PC-9 (cell line): ENCODE data around the gene TMEM59L. TPM values are rescaled to one million over a fixed set of nuclear protein-coding genes. Genes with fewer than 3 reads are reported as not detected.

Experiments used
- BruUV-seq: library from RNA; stranded (reverse); fragments of 400-500 nt; replicated peaks from 2 replicates; lab custom pipeline; 2021; lab: Mats Ljungman, UMichigan
- CTCF ChIA-PET: fragments of 300-600 bp; sonication (Branson Sonifier 250); formaldehyde crosslinking; loops from one replicate; lab custom pipeline; 2022; ENCODE audit warnings: antibody characterized with exemption; lab: Charles Lee
- POLR2A ChIA-PET: fragments of 300-600 bp; sonication (Branson Sonifier 250); formaldehyde crosslinking; loops from one replicate; lab custom pipeline; 2022; ENCODE audit warnings: antibody characterized with exemption; ENCODE audit not compliant: unreplicated experiment; lab: Charles Lee
- DNase-seq, 2 experiments: peaks; one replicate each; pipeline versions ENCODE4 v3.0.0 to v3.0.0-alpha.2; 2015 to 2022; ENCODE audit warnings: mixed read lengths in 1 of 2
- H2AFZ ChIP-seq: fragments of 200-600 bp; sonication (generic); 2 replicates; pipeline ENCODE4 v1.8.1; 2017; ENCODE audit warnings: antibody characterized with exemption
- H3F3A ChIP-seq: fragments of 200-600 bp; sonication (generic); 2 replicates; pipeline ENCODE4 v1.8.1; 2017; ENCODE audit warnings: antibody characterized with exemption, mild to moderate bottlenecking, low read depth; ENCODE audit not compliant: insufficient read depth
- H3K27ac ChIP-seq: fragments of 200-600 bp; sonication (generic); 2 replicates; pipeline ENCODE4 v1.6.1; 2016; ENCODE audit warnings: mixed run types
- H3K27me3 ChIP-seq: fragments of 200-600 bp; sonication (generic); 2 replicates; pipeline ENCODE4 v1.6.1; 2016; ENCODE audit warnings: low read depth, mixed run types; ENCODE audit not compliant: insufficient read depth
- H3K36me3 ChIP-seq: fragments of 200-600 bp; sonication (generic); 2 replicates; pipeline ENCODE4 v1.6.1; 2016; ENCODE audit warnings: low read depth, mixed run types
- H3K4me1 ChIP-seq: fragments of 200-600 bp; sonication (generic); replicated peaks from 2 replicates; pipeline ENCODE4 v1.6.1; 2016; ENCODE audit warnings: mixed run types; ENCODE audit not compliant: insufficient read depth
- H3K4me2 ChIP-seq: fragments of 200-600 bp; sonication (generic); 2 replicates; pipeline ENCODE4 v1.6.1; 2017; ENCODE audit warnings: mixed run types
- H3K4me3 ChIP-seq: fragments of 200-600 bp; sonication (generic); 2 replicates; pipeline ENCODE4 v1.6.1; 2016; ENCODE audit warnings: mixed run types
- H3K79me2 ChIP-seq: fragments of 200-600 bp; sonication (generic); 2 replicates; pipeline ENCODE4 v1.6.1; 2017; ENCODE audit warnings: low read depth, mixed run types
- H3K9me2 ChIP-seq: fragments of 200-600 bp; sonication (generic); 2 replicates; pipeline ENCODE4 v1.8.1; 2017; ENCODE audit warnings: mild to moderate bottlenecking; ENCODE audit not compliant: insufficient read depth
- H3K9me3 ChIP-seq: fragments of 200-600 bp; sonication (generic); 2 replicates; pipeline ENCODE4 v1.8.1; 2016; ENCODE audit warnings: low read depth; ENCODE audit not compliant: insufficient read depth
- H4K20me1 ChIP-seq: fragments of 200-600 bp; sonication (generic); 2 replicates; pipeline ENCODE4 v1.8.1; 2017; ENCODE audit not compliant: insufficient read depth
- CTCF ChIP-seq: fragments of 200-600 bp; sonication (generic); conservative IDR thresholded peaks from 2 replicates; pipeline ENCODE4 v1.6.1; 2017; ENCODE audit warnings: mixed run types, antibody characterized with exemption, mild to moderate bottlenecking, moderate library complexity
- EZH2 ChIP-seq: fragments of 200-600 bp; sonication (generic); IDR thresholded peaks from 2 replicates; pipeline ENCODE4 v1.8.0; 2017; ENCODE audit warnings: antibody characterized with exemption, low read depth
- intact Hi-C: fragments of 100-400 bp; cut with micrococcal nuclease; formaldehyde crosslinking; loops from one replicate; pipeline ENCODE4 v1.10.0; 2022; ENCODE audit not compliant: unreplicated experiment
- total RNA-seq: library from RNA; stranded (reverse); gene quantifications from 2 replicates; pipeline ENCODE4 v1.2.3, GENCODE V29; 2021

The TMEM59L gene
- total RNA-seq, 1 experiment from 2014 or later: 0.65 TPM

- Histone ChIP-seq H3K9me2 (no peaks in the 10 kb centered on the region), H3K27ac (peak within 1 kb of the TSS; percentile 74), H3K36me3 (peaks cover 33% of the 10 kb centered on the region), H3K4me2 (peak within 1 kb of the TSS; percentile 100), H3K27me3 (no peaks in the 10 kb centered on the region), H3K4me3 (peak within 1 kb of the TSS; percentile 91), H3K9me3 (no peaks in the 10 kb centered on the region), H4K20me1 (peaks cover 41% of the 10 kb centered on the region), H3K4me1 (peaks cover 18% of the 10 kb centered on the region), H2AFZ (peak within 1 kb of the TSS; percentile 84), H3F3A (peaks cover 66% of the 10 kb centered on the region), H3K79me2 (peaks cover 36% of the 10 kb centered on the region)
- intact Hi-C loops: loop anchor here (1.0 to 10.0 kb wide), 2 partner anchors 49 to 343 kb away; partner anchors contain the start of genes COPE, DDX49 and ELL
- ChIA-PET POLR2A (interaction anchor here (0.5 to 1.0 kb wide), 10 partner anchors 13 to 397 kb away, joined by 3 to 8 read pairs (median 4); partner anchors contain the start of gene FKBP8), CTCF (interaction anchor here (0.6 to 0.8 kb wide), 6 partner anchors 14 to 618 kb away, joined by 3 to 16 read pairs (median 4); partner anchors contain the start of gene KXD1)
- peak; percentile 95 to 99 for DNase-seq
- TF ChIP-seq EZH2 (no peak), CTCF (no peak)
- BruUV-seq: no TSS peak
Observed at GRCh38 chr19:18571564-18572344, 40.9 kb upstream of the TMEM59L start, which contains the start of gene UBA52. UBA52 (plus strand) TSS chr19:18571857; CDS start chr19:18573301, 1,444 bp downstream.

- CTCF ChIA-PET: no interaction called here
- peaks cover 41% of the 10 kb centered on the region for H4K20me1 ChIP-seq
Observed at GRCh38 chr19:18574691-18575291, 37.9 kb upstream of the TMEM59L start.

More at GRCh38 chr19:18574691-18575291, 37.9 kb upstream of the TMEM59L start:
- no TSS peak for BruUV-seq
- no peak overlapping the region for H3K4me3 ChIP-seq
- peaks cover 29% of the 10 kb centered on the region for H3K36me3 ChIP-seq
- no peak overlapping the region for H3K4me2 ChIP-seq
- H3K27ac ChIP-seq: no peak overlapping the region
- H3K9me2 ChIP-seq: no peaks in the 10 kb centered on the region
- H3K27me3 ChIP-seq: no peaks in the 10 kb centered on the region
- H3F3A ChIP-seq: peaks cover 90% of the 10 kb centered on the region
- peaks cover 36% of the 10 kb centered on the region for H3K79me2 ChIP-seq
- DNase-seq: no peak
- no peak overlapping the region for H2AFZ ChIP-seq
- intact Hi-C loops: loop anchor here (10.0 kb wide), 1 partner anchor 340 kb away; the partner anchor contains the start of genes COPE and DDX49
- TF ChIP-seq CTCF (no peak), EZH2 (no peak)
- POLR2A ChIA-PET: no interaction called here
- H3K4me1 ChIP-seq: peaks cover 18% of the 10 kb centered on the region
- H3K9me3 ChIP-seq: no peaks in the 10 kb centered on the region
